Measurements from ENCODE around the gene BCL2L2.
A peak's percentile ranks its signal among the peaks of the same experiment; 100 is the strongest.

The BCL2L2 gene

DNA sequence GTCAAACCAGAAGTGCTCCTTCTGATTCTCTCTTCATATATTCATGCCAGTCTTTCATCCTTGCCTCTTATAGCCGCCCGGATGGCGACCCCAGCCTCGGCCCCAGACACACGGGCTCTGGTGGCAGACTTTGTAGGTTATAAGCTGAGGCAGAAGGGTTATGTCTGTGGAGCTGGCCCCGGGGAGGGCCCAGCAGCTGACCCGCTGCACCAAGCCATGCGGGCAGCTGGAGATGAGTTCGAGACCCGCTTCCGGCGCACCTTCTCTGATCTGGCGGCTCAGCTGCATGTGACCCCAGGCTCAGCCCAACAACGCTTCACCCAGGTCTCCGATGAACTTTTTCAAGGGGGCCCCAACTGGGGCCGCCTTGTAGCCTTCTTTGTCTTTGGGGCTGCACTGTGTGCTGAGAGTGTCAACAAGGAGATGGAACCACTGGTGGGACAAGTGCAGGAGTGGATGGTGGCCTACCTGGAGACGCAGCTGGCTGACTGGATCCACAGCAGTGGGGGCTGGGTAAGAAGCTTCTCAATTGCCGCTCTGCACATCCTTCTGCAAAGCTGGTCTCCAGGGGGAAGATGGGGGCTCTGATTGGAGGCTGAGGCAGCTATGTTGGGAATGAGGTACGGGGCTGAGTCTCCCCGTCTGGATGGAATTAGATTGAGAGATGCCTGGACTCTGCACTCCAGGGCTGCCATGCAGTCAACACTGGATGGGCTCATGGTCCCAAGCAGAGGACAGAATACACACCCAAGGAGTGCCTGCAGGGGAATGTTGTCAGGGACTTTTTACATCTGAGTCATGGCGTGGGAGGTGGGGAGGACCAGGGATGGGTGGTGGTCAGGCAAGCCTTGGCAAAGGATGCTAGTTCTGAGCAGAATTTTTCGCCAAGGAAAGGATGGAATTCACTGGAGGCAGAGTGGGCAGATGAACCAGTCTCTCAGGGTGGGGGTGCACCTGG lies 1.3 kb downstream of the BCL2L2 start:
- no peaks in the 10 kb centered on the region for H3K9me3 Mint-ChIP-seq
- peaks cover 23% of the 10 kb centered on the region for H3K27me3 Mint-ChIP-seq
- no peaks in the 10 kb centered on the region for H3K36me3 Mint-ChIP-seq (ENCODE audit: low read depth)
- H3K4me3 Mint-ChIP-seq, result no peak overlapping the region
- DNase-seq, result no peak
- no peak overlapping the region for H3K27ac Mint-ChIP-seq
- ATAC-seq, result no peak
- H3K4me1 Mint-ChIP-seq, result peaks cover 12% of the 10 kb centered on the region

DNA sequence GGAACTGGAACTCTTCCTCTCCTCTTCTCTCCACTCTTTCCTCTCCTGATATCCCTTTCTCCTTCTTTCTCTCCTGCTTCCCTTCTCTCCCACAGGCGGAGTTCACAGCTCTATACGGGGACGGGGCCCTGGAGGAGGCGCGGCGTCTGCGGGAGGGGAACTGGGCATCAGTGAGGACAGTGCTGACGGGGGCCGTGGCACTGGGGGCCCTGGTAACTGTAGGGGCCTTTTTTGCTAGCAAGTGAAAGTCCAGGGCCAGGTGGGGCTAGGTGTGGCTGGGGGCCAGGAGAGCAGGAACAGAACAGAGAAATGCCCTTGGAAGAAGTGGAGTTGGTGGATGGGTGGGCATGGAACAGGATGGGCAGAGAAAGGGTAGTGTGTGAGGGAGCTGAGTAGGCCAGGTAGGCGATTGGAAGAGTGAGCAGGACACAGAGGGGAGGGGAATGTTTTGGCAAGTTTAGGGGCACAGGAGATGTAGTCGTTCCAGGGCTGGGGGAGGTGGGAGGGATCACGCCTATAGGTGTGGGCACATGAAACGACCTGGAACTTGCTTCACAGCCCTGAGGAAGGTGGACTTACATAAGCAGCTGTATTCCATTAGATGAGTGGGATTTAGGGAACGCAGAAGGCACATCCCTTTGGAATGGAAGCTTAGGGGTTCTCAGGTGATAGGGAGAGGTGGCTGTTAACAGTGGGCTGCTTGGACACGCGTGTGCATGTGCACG lies 2.2 kb downstream of the BCL2L2 start:
- DNase-seq, result no peak
- peaks cover 23% of the 10 kb centered on the region for H3K27me3 Mint-ChIP-seq
- H3K4me1 Mint-ChIP-seq, result peaks cover 9% of the 10 kb centered on the region
- no peak overlapping the region for H3K27ac Mint-ChIP-seq
- H3K4me3 Mint-ChIP-seq, result no peak overlapping the region
- H3K9me3 Mint-ChIP-seq, result no peaks in the 10 kb centered on the region
- ATAC-seq, result no peak
- H3K36me3 Mint-ChIP-seq (ENCODE audit: low read depth), result no peaks in the 10 kb centered on the region

DNA sequence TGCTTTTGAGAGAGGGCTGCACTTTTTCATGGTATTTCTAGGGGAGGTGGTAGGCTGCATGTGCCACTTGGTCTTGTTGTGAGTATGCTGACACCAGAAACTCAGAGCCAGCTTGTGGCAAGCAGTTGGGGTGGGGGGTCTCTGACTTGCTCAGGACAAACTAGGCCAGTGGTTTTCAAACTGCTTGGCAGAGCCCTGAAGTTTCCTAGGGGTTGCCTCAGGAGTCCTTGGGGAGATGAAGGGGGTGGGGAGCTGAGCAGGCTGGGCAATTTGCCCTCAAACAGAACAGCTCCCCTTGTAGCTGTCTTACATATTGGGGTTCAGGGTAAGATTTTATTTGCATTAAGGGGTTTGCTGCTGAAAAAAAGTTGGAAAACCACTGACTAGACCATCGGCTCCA lies 3.9 kb downstream of the BCL2L2 start:
- Mint-ChIP-seq H3K27ac (no peak overlapping the region), H3K27me3 (peaks cover 19% of the 10 kb centered on the region), H3K4me1 (peaks cover 9% of the 10 kb centered on the region), H3K9me3 (no peaks in the 10 kb centered on the region), H3K4me3 (no peak overlapping the region), H3K36me3 (ENCODE audit: low read depth) (no peaks in the 10 kb centered on the region)
- ATAC-seq (no peak), DNase-seq (no peak)

DNA sequence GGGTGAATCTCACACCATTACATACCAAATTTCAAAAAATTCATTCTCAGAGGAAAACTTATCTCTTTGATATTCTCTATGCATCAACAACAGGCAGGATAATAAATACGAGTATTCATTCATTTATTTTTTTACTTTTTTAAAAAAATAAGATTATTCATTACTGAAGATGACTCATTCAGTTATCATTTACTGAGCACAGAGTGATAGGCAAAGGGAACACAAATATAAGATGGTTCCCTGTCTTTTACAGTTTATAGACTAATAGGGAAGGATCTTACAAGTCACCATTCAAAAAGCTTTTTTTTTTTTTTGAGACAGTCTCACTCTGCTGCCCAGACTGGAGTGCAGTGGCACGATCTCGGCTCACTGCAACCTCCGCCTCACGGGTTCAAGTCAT lies 9.7 kb downstream of the BCL2L2 start:
- Mint-ChIP-seq H3K4me1 (peaks cover 15% of the 10 kb centered on the region), H3K27me3 (peaks cover 2% of the 10 kb centered on the region), H3K9me3 (no peaks in the 10 kb centered on the region), H3K27ac (no peak overlapping the region), H3K4me3 (no peak overlapping the region), H3K36me3 (ENCODE audit: low read depth) (no peaks in the 10 kb centered on the region)
- no peak for ATAC-seq
- no peak for DNase-seq

DNA sequence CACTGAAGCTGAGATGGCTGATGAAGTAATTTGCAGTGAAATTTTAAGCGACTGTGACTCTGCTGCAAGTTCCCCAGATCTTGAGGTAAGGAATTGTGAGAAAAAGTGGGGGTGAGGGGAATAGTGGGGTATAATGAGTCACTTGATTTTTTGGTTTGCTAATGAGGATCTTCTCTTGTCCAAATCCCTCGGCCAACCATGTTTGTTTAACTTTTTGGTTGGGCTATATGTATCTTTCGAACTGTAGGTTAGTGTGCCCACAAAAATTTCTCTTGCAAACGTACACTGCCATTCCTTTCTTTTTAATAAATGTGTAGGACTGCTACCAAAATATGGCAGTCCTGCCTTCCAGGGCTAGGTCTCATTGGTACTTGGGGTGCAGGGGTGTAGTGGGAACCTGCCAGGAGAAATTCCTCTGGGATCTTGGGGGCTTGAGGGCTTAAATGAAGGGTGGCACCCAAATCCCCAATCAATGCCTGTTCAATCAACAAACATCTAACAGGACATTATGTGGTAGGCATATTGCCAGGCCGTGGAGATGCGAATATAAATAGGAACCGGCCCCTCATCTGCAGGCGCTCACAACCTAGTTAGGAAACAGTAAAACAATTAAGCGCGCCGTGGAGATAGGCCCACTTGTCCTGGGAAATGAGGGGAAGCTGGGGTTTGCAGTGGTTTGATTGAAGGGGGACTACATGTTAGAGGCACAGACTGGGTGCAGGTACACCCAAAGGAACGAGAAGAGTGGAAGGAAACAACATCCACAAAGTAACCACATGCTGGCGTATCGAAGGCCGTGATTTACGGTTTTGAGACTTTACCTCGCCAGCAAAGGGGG lies 13.3 kb downstream of the BCL2L2 start:
- Mint-ChIP-seq H3K4me3 (peak overlapping the region; percentile 94), H3K36me3 (ENCODE audit: low read depth) (peaks cover 28% of the 10 kb centered on the region), H3K9me3 (no peaks in the 10 kb centered on the region), H3K27me3 (peaks cover 2% of the 10 kb centered on the region), H3K4me1 (peaks cover 36% of the 10 kb centered on the region), H3K27ac (peak overlapping the region; percentile 95)
- no peak for ATAC-seq
- DNase-seq, result no peak

DNA sequence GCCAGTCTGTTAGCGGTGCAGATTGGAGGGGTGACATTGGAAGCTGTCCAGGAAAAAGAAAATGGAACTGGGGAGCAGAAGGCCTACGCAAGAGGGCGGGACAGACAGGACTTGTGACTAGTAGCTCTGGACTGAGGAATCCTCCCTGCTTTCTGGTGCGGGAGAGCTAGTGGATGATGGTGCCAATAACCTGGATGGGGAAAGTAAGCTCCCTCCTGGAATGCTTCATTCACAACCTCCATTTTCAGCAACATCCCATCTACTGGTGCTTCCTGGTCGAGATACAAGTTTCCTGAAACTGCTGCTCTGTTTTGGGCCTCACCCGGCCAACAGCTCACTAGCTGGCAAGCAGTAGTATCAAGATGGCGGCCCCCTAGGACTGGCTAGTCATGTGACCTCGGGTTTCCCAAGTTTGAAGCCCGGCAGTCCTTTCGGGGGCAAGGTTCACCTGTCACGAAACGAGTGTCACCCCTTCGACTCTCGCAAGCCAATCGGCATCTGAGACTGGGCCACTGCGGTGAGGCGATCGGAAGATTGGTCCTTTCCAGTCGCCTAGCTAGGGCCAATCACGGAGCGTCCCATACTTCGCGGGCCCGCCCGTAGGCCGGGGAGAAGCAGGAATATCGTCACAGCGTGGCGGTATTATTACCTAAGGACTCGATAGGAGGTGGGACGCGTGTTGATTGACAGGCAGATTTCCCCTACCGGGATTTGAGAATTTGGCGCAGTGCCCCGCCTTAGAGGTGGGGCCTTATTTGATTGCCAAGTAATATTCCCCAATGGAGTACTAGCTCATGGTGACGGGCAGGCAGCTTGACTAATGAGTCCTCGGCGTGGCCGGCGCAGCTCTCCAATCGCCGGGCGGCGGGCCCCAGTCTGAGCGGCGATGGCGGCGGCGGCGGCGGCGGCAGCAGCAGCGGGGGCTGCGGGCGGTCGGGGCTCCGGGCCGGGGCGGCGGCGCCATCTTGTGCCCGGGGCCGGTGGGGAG lies 14.2 kb downstream of the BCL2L2 start, which contains the start of gene PABPN1:
Gene PABPN1, plus strand, starts transcription at position 874 of the 988 bp plus-strand sequence. Its CDS starts 13 bp downstream, at position 887.
- H3K4me3 Mint-ChIP-seq, result peak within 1 kb of the TSS; percentile 94
- peaks cover 36% of the 10 kb centered on the region for H3K4me1 Mint-ChIP-seq
- ATAC-seq (peak; percentile 93), DNase-seq (peak; percentile 95)
- peak within 1 kb of the TSS; percentile 95 for H3K27ac Mint-ChIP-seq
- peaks cover 34% of the 10 kb centered on the region for H3K36me3 Mint-ChIP-seq (ENCODE audit: low read depth)
- peaks cover 2% of the 10 kb centered on the region for H3K27me3 Mint-ChIP-seq
- H3K9me3 Mint-ChIP-seq, result no peaks in the 10 kb centered on the region

DNA sequence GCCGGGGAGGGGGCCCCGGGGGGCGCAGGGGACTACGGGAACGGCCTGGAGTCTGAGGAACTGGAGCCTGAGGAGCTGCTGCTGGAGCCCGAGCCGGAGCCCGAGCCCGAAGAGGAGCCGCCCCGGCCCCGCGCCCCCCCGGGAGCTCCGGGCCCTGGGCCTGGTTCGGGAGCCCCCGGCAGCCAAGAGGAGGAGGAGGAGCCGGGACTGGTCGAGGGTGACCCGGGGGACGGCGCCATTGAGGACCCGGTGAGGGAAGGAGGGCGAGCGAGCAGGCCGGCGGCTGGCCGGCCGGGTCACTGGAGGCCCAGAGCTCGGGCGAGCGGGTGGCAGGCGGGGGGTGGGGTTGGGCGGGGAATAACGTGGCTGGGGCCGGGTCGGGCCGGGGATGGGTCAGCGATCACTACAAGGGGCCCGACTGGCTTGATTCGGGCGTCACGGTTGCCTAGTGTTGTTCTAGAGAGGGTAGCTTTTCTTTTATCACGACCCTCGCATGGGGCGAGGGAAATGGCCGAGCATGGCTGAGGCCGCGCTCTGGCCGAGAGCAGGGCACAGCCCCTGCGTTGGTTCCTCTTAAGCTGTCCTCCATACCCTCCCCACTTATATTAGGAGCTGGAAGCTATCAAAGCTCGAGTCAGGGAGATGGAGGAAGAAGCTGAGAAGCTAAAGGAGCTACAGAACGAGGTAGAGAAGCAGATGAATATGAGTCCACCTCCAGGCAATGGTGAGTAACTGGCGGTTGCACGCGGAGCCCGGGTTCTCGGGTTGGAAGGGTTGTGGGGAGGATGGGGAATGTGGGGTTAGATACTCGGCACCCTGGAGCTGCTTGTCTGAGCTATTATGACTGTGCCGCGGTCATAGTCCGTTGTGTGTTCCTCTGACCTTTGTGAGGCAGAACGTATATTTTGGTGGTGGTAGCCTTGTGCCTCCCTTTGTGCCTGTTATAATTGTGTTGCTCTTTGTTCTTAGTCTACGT lies 15.2 kb downstream of the BCL2L2 start:
- ATAC-seq (peak; percentile 26), DNase-seq (peak; percentile 72)
- Mint-ChIP-seq H3K4me3 (peak overlapping the region; percentile 94), H3K9me3 (no peaks in the 10 kb centered on the region), H3K36me3 (ENCODE audit: low read depth) (peaks cover 38% of the 10 kb centered on the region), H3K27me3 (peaks cover 2% of the 10 kb centered on the region), H3K4me1 (peaks cover 36% of the 10 kb centered on the region), H3K27ac (peak overlapping the region; percentile 95)

DNA sequence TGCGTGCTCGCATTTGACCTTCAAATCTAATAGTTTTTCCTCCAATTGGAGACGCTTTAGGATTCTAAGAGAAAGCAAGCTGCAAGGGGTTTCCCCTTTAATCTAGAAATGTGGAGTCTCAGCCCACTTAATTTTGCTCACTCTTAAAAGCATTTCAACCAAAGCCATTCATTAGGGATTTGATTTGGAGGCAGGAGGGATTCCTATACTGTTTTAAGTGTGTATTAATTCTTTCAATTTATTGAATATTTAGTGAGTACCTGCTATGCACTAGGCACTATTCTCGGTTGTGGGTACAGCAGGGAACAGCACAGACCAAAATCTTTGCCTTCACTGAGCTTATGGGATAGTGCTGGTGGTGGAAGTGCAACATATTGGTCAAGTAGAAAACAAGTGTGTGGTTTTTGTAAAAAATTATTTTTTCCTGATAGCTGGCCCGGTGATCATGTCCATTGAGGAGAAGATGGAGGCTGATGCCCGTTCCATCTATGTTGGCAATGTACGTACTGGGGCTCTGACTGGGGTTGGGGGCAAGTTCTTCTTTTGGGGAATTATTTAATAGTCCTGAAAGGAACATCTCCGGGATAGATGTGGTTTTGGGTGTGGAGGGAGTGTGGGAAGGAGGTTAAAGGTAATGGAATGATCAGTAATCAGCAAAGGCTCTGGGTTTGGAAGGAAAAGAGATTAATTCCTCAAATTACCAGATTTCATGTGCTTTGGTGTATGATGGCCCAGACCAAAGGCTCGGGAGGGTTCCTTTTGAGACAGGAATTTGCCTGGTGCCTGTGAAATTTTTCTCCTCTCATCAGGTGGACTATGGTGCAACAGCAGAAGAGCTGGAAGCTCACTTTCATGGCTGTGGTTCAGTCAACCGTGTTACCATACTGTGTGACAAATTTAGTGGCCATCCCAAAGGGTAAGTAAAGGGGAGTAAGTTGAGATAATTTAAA lies 16.2 kb downstream of the BCL2L2 start:
- DNase-seq, result no peak
- Mint-ChIP-seq H3K9me3 (no peaks in the 10 kb centered on the region), H3K27ac (peak overlapping the region; percentile 95), H3K27me3 (peaks cover 2% of the 10 kb centered on the region), H3K4me3 (peak overlapping the region; percentile 94), H3K36me3 (ENCODE audit: low read depth) (peaks cover 38% of the 10 kb centered on the region), H3K4me1 (peaks cover 36% of the 10 kb centered on the region)
- no peak for ATAC-seq

DNA sequence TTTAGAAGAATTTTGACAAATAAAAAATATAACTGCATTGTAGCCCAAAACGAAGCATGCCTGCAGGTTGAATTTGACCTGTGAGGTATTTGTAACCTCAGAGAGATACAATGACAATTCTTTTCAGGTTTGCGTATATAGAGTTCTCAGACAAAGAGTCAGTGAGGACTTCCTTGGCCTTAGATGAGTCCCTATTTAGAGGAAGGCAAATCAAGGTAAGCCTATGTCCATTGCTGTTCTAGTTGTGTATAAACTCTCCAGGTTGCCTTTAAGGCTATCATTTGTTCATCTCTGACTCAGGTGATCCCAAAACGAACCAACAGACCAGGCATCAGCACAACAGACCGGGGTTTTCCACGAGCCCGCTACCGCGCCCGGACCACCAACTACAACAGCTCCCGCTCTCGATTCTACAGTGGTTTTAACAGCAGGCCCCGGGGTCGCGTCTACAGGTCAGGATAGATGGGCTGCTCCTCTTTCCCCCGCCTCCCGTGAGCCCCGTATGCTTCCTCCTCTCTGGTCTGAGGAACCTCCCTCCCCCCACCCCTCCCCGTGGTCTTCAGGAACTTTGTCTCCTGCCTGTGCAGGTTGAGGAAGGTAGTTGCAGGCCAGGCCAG lies 17.3 kb downstream of the BCL2L2 start:
- H3K4me1 Mint-ChIP-seq, result peaks cover 38% of the 10 kb centered on the region
- ATAC-seq (no peak), DNase-seq (no peak)
- peaks cover 38% of the 10 kb centered on the region for H3K36me3 Mint-ChIP-seq (ENCODE audit: low read depth)
- peaks cover 2% of the 10 kb centered on the region for H3K27me3 Mint-ChIP-seq
- H3K27ac Mint-ChIP-seq, result no peak overlapping the region
- no peaks in the 10 kb centered on the region for H3K9me3 Mint-ChIP-seq
- H3K4me3 Mint-ChIP-seq, result peak overlapping the region; percentile 94

DNA sequence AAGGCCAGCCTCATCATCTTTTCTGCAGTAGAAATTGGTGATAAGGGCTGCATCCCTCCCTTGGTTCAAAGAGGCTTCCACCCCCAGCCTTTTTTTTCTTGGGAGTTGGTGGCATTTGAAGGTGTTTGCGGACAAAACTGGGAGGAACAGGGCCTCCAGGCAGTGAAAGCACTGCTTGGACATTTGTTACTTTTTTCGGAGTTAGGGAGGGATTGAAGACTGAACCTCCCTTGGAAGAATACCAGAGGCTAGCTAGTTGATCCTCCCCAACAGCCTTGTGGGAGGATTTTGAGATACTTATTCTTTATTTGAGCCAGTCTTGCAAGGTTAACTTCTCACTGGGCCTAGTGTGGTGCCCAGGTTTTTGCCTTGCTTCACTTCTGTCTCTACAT lies 17.8 kb downstream of the BCL2L2 start:
- Mint-ChIP-seq H3K4me1 (peaks cover 37% of the 10 kb centered on the region), H3K4me3 (no peak overlapping the region), H3K27me3 (peaks cover 2% of the 10 kb centered on the region), H3K27ac (no peak overlapping the region), H3K36me3 (ENCODE audit: low read depth) (peaks cover 38% of the 10 kb centered on the region), H3K9me3 (no peaks in the 10 kb centered on the region)
- DNase-seq (no peak), ATAC-seq (no peak)

DNA sequence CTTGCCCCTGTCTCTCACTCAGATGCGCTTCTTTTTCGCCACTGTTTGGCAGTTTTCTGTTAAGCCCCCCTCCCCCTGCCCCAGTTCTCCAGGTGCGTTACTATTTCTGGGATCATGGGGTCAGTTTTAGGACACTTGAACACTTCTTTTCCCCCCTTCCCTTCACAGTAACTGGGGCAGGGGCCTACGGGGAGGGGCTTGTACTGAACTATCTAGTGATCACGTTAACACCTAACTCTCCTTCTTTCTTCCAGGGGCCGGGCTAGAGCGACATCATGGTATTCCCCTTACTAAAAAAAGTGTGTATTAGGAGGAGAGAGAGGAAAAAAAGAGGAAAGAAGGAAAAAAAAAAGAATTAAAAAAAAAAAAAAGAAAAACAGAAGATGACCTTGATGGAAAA lies 18.4 kb downstream of the BCL2L2 start:
- H3K36me3 Mint-ChIP-seq (ENCODE audit: low read depth), result peaks cover 38% of the 10 kb centered on the region
- no peak overlapping the region for H3K4me3 Mint-ChIP-seq
- peaks cover 2% of the 10 kb centered on the region for H3K27me3 Mint-ChIP-seq
- peaks cover 32% of the 10 kb centered on the region for H3K4me1 Mint-ChIP-seq
- ATAC-seq (no peak), DNase-seq (no peak)
- no peaks in the 10 kb centered on the region for H3K9me3 Mint-ChIP-seq
- H3K27ac Mint-ChIP-seq, result no peak overlapping the region

Data from activated naive CD8-positive, alpha-beta T cell treated with anti-CD3 and anti-CD28 coated beads, Interleukin-2, amount 50 U/mL, for 24 hours (primary cell).